GM21619 (cell line): ENCODE results near the gene INTS14.
A peak's percentile ranks its signal among the peaks of the same experiment; 100 is the strongest.
"Not testable (repeated sequence)": the region's sequence is repeated elsewhere in the genome, so short reads cannot be mapped to it uniquely, and the experiment has no call there.

Experiments
- ATAC-seq: cut with Tn5 transposase; IDR thresholded peaks from one replicate; pipeline ENCODE4 v1.9.1; 2021; ENCODE audit not compliant: unreplicated experiment

The INTS14 gene

DNA sequence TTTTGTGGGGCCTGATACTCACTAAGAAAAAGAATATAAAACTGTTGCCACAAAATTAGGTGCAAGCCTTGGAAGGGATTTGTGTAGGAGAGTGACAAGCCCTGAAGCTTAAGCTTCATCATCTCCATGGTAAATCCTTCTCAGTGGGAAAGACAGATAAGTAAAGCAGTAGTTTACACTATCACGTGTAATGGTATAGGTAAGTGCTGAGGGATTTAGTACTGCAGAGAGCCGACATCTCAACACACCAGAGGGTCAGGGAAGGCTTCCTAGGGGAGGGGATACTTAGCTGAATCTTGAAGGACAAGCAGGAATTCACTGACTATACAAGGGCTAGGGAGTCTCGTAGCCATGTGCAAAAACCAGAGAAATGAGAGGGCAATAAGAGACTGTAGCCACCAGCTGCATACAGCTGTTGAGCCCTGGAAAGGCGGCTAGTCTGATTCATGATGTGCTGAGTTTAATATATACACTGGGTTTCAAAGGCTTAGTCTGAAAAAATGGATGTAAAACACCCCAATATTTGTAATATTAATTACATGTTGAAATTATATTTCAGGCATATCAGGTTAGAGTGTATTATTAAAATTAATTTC, 21.9 kb upstream of the INTS14 start:
- no peak for ATAC-seq

DNA sequence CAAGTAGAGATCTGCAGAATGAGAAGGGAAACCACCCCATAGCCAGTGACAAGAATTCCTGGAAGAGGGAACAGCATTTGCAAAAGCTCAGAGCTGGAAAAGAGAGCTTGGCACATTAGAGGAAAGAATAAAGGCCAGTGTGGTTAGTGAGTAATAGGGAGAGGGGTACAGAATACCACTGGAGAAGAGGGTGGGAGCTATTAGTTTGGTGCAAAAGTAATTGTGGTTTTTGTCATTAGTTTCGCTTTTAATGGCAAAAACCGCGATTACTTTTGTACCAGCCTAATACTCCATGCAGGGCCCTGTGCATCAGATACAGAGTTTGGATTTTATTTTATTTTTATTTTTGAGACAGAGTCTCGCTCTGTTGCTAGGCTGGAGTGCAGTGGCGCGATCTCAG, 20.6 kb upstream of the INTS14 start:
- no peak for ATAC-seq

DNA sequence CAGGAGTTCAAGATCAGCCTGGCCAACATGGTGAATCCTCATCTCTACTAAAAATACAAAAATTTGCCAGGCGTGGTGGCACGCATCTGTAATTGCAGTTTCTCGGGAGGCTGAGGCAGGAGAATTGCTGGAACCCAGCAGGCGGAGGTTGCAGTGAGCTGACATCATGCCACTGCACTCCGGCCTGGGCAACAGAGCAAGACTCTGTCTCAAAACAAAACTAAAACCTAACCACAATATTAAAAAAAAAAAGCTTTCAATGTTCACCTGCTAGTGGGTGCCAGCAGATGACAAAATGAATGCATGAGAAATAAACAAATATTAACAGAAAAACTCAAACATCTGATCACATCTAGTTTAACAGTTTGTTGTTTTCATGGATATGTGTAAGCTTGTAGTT, 19.8 kb upstream of the INTS14 start:
- peak; percentile 63 for ATAC-seq

DNA sequence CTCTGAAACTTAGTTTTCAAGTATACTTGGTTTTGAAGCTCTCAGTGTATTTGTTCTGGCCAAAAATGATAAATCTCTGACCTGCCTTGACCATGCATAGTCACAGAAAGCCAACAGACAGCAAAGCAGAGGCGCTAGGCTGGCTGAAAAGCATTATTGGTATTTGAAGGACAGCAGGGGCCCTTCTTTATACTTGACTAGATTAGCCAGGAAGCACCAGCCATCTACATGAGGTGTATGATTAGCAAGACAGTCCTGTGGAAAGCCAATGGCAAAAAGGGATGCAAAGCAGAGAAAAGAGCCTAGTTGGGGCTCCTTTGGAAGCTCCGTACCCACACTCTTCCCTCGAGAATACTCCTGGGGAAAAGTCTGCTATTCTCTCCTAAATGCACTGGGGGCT, 18.6 kb upstream of the INTS14 start:
- ATAC-seq, result no peak

DNA sequence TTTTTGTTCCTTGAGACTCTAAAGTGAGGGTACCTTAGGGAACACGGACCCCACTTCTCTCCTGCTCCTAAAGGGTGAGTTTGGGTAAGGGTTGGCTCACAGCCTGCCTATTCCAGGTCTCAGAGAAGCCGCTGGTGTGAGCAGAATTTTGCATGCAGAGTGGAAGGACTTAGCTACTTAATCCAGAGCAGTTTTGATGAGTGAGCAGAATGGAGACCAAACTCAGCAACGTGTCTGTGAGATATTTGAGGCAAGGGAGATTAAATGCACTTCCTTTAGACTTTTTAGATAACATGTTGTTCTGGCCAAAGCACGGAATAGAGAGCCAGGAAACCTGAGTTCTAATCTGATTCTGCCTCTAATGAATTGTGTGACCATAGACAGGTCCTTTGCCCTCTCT, 15.9 kb upstream of the INTS14 start:
- ATAC-seq, result no peak

DNA sequence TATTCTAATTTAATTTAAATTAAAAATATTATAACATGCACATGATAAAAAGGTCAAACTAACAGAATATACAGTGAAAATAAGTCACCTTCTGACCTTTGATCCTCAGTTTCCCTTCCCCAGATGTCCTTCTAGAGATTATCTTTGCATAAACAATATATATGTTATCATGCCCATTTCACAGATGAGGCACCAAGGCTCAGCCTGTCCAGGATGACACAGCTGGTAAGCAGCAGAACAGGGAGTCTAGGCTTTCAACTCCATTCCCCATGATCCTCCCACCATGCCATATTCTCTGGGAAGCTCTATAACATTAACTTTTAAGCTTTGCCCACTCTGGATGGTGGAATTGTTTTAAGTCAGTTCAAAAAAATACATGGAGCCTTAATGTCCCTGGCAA, 12.2 kb upstream of the INTS14 start:
- no peak for ATAC-seq

DNA sequence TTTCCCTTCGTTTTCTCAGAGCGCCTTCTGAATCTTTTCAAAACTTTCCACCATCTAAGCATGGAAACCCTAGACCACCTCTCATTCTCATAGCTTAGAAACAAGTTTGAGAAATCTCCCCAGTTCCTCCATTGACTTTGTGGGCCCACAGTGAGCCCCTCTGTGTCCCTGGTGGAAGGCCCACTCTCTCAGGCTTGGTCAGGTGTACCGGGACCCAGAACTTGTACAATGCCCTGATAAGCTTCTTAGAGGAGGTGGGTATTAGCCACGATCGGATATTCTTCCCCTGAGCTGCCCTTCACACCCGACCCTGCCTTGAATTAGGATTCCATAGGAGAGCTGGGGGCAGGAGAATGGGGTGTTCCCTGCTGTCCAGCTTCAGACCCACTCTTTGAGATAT, 10.7 kb upstream of the INTS14 start, which contains the start of gene SLC24A1:
TSS of gene SLC24A1 (plus strand) at position 301 of the 400 bp plus-strand sequence. CDS start 2,143 bp downstream, outside the sequence.
- ATAC-seq, result no peak

DNA sequence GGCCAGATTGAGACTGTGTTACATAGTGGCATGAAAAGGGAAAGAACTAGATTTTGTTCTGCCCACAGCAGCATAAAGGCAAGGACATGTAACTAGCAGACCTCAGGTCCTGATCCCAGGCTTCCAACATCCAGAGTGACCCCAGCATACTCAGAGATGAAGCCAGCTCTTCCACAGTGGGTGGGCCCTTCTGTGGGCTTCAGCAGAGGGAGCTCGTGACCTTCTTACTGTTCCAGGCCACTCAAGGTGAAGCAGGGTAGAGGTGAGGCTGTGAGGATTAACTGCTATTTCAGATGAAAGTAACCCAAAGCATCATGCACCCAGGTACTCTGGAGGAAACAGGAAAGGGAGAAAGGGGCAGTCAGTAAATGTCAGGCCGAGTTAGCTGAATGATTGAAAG, 9.9 kb upstream of the INTS14 start:
- no peak for ATAC-seq

DNA sequence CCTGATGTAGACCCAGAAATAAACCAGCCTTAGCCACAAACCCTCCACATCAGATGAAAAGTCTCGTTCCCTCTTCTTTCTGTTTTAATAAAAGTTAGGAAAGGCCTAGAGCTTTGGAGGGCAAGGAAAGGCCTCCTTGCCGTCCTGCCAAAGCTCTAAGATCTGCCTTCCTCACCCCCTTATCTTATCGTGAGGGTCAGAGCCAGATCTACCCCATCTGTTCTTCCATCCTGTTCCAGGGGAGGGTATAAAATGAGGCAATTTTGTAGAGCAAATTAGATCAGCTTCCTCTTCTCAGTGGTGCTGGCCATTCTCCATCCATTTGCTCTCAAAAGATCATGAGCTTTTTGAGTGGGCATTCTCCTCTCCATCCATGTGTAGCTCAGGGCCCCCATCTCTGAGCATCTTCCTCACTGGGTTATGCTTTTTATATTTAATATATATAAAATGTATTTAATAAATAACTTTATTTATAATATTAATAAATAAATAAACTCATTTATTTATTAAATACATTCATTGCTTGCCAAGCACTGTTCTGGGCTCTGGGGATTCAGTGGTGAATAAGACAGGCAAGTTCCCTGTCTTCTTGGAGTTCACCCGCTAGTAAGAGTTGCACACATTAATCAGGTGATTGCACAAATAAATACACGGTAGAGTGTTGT, 8.8 kb upstream of the INTS14 start:
- no peak for ATAC-seq

DNA sequence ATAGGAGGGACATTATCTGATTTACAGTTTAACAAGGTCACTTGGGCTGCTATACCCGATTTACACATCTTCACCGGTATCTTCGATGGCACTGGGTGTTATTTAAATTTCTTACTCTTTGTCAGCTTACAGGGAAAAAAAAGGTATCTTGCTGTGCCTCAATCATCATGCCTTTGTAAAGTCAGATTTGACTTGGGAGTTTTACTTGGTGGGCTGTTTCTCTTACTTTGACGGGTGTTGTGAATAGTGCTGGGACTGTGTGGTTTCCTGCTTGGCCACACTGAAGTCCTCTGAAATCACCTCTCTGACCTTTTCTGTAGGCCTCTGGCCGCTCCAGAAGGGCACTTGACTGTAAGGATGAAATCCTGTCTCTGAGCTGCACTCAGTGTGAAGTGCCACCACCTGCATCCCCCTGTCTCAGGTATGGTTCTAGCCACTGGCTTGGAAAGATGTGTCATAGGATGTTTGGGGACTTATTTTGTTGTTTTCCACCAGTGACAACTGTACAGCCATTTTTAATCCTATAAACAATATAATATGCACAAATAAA, 7.7 kb upstream of the INTS14 start:
- ATAC-seq, result no peak

DNA sequence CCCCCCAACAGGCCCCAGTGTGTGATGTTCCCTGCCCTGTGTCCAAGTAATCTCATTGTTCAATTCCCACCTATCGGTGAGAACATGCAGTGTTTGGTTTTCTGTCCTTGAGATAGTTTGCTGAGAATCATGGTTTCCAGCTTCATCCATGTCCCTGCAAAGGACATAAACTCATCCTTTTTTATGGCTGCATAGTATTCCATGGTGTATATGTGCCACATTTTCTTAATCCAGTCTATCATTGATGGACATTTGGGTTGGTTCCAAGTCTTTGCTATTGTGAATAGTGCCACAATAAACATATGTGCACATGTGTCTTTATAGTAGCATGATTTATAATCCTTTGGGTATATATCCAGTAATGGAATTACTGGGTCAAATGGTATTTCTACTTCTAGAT, 5.0 kb upstream of the INTS14 start:
- not testable (repeated sequence) for ATAC-seq

DNA sequence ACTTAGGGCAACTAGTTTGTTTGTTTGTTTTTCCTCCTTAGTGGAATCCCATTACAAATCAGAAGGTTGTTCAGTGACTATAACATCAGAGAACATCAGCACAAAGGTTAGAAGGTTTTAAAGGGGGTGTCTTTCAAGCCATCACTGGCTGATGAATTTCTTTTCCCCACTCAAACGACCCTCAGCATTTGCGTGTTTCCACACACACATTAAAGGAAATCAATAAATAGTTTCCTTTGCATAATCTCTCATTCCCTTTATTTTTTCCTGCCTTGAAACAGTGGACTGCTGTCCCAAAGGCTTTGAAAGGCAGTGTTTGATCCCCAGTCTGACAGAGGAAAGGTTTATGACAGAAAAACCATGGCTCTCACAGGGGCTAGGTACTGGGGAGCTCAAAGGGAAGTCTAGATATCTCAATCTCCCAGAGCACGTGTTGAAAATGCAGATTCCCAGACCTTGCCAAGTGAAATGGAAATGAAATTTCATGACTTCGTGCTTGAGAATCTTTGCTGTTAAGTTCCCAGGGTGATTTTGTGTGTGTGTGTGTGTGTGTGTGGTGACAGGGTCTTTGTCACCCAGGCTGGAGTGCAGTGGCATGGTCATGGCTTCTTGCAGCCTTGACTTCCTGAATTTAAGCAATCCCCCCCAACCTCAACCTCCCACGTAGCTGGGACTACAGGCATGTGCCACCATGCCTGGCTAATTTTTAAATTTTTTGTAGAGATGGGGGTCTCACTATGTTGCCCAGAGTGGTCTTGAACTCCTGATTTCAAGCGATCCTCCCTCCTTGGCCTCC, 2.2 kb upstream of the INTS14 start:
- no peak for ATAC-seq

DNA sequence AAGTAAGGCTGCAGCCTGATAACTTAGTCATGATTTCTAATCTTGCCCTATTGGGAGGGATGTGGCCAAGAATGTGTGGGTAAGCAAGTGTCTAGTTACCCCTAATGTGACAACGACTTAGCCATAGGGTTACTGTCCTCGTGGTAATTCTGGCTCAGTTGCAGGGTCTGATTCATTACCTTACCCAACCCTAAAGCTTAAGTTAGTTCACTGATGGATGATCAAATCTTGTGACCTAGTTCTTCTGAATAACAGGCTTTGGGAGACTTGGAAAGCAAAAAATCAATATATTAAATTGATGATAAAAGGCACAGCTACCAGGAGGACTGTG, 1.6 kb upstream of the INTS14 start:
- no peak for ATAC-seq

DNA sequence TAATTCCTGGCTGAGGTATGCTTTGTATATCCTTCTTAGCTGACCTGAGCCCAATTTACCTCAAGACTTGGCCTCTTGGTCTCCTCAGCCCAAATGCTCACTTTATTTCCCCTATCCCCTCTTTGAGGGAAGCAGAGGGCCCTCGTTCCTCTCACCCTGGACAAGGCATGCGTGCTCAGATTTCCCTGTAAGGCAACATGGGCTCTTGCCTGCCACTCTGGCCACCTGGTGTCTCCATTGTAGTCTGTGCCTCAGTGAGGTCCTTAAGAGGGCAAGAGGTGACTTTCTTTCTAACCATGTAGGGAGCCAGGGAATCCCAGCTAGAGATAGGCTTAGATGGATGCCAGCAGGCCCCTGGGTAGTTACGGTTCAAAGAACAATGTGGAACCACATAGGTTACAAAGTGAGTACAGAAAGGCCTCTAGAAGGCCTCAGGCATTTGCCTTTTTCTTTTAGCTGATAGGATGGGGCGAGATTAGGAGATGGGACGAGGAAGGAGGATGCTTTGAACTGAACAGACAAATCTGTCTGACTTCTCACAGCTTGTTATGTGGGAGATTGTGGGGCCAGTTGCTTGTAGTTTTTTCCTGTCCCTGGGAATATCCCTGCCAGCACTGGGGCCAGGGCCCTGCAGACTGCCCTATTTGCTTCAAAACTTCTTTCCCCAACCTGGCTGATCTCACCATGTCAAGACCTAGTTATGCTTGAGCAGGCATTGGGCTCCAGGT, 1.1 kb upstream of the INTS14 start:
- no peak for ATAC-seq

DNA sequence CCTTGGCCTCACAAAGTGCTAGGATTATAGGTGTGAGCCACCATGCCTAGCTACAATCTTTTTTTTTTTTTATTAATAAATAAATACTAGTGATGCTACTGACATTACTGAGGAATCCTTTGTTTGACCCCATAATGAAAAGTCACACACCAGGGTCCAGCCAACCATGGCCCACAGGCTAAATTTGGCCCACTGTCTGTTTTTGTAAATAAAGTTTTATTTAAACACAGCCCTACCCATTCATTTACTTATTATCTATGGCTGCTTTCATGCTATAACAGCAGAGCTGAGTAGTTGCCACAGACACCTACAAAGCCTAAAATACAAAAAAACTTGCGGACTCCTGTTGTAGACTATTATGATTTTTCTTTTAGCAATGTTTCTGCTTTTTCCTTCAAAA, 7.4 kb downstream of the INTS14 start:
- ATAC-seq, result no peak

DNA sequence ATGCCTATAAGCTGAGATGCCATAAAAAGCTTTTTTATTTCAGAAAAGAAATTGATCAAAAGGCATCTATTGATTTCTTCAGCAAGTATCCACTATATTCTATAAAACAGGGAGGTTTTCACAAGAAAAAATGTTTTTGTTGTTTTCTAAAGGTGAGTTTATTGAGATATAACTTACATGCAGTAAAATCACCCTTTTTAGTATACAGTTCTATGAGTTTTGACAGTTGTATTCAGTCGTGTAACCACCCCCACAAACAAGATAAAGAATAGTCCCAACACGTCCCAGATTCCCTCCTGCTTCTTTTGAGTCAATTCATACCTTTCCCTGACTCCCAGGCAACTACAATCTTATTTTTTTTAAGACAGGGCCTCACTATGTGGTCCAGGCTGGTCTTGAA, 7.8 kb downstream of the INTS14 start:
- ATAC-seq, result no peak

DNA sequence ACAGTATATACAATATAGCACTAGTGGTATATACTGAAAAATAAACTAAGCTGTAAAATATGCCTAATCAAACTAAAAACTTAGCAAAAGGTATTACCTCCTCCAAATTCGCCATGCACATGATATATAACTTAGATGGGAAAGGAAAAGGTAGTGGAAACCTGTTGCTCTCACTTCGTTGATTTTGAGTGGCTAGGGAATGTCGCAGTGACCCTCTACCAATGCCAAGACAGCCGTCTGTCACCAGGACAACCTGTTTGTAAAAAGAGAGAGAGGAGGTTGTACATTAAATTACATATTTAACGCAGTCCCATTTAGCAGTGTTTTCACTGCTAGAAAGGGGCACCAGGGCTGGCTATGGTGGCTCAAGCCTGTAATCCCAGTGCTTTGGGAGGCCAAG, 11.3 kb downstream of the INTS14 start:
- no peak for ATAC-seq

DNA sequence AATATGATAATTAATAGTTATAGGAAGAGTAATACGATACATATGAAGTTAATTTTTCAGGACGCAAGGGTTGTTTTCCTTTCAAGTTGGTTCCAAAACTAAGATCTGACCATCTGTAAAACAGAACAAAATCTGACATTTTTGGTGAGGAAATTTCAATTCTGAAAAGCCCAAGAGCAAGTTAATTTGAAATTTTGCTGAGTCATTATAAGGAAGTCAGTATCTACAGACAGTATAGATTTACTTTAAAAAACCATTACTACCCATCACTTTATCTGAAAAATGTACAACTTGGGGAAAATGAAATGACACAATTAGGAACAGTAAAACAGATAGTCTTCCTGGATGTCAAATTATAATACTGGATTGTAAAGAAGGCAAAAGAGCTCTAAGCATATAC, 12.5 kb downstream of the INTS14 start:
- no peak for ATAC-seq

DNA sequence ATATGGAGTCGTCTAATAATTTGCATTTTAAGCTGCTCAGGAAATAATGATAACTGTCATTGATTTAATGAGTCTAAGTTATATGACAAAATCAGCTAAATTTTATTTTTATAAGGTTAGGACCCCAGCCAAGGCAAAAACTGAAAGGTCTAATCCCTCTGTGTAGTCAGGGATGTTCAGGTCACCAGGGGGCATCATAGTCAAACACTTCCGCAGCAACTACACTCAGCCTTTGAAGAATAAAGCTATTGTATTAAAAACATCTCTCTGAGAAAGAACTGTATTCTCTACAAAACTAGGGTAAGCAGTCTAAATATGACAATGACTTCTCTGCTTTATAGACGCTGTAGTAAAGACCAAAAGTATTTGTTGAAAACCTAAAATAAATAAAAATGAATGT, 15.0 kb downstream of the INTS14 start:
- ATAC-seq, result no peak

DNA sequence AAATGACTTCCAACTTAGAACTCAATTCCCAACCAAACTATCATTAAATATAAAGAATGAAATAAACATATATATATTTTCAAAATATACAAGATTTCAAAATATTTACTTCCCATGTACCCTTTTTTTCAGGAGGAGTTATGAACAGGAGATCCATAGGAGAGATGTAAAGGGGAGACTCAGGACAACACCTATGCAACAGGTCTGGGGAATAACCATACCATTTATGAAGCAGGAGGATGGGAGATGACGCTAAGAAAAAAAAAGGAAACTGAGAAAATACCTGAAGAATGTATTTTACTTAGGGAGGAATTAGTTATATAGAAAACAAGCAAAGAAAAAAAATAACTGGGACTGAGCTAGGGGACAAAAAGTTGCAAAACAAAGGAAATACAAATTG, 23.8 kb downstream of the INTS14 start:
- ATAC-seq, result no peak

DNA sequence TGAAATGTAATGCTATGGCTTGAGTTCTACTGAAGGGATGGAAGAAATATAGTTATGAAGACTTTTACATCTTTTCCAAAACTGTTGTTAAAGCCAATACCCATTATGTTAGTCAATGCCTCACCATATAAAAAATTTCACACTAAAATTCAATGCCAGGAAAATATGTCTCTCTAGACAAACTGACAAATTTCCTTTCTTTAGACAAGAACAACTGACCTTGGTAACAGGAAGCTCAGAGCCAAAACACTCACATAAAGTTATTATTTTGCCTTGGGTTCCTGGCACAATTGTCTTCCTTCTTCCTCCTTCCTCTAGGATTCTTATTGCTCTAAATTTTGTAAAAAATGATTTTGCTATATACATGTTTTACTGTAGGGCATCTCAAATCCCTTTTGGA, 26.7 kb downstream of the INTS14 start:
- ATAC-seq, result no peak
